ENCODE data around the gene SAA2.

- TF ChIP-seq EZH2 (IDR thresholded peaks at IDR 0.05; ENCODE audit: low read depth) (no peak), CTCF (conservative IDR thresholded peaks at IDR 0.05) (peak; percentile 41)
Observed at GRCh38 chr11:18203723-18204122, 44.7 kb downstream of the SAA2 start.

Data from PC-9 (cell line).